Measurements from ENCODE around the gene CAD.
A peak's percentile ranks its signal among the peaks of the same experiment; 100 is the strongest.

Gene CAD

GRCh38 chr2:27231921-27232320 lies 14.8 kb downstream of the CAD start:
- DNase-seq = no peak

GRCh38 chr2:27233341-27233740 lies 16.2 kb downstream of the CAD start:
- DNase-seq = no peak

DNA sequence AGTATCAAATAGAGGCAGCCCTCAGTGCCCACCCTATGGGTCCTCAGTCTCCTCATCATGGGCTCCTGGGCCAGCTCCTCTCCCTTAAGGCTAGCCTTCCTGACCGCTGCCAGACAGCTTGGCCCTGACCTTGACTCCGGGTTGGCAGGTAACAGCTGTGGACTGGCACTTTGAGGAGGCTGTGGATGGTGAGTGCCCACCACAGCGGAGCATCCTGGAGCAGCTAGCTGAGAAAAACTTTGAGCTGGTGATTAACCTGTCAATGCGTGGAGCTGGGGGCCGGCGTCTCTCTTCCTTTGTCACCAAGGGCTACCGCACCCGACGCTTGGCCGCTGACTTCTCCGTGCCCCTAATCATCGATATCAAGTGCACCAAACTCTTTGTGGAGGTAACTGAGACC lies 19.0 kb downstream of the CAD start:
- DNase-seq = no peak

GRCh38 chr2:27236626-27237025 lies 19.5 kb downstream of the CAD start:
- DNase-seq = no peak

- no peak for DNase-seq
Measured at GRCh38 chr2:27237341-27237945, 20.3 kb downstream of the CAD start.

DNA sequence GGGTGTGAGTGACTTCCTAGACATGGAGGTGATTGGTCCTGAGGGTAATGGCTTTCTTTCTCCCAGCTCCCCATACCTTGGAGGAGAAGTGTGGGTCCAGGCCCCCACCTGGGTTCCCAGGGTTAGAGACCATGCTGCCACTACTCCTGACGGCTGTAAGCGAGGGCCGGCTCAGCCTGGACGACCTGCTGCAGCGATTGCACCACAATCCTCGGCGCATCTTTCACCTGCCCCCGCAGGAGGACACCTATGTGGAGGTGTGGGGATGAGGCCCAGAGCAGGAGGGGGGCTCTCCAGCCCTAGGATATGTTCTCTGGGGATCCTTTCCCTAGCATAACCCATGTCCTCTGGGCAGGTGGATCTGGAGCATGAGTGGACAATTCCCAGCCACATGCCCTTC lies 21.8 kb downstream of the CAD start:
- no peak for DNase-seq

DNA sequence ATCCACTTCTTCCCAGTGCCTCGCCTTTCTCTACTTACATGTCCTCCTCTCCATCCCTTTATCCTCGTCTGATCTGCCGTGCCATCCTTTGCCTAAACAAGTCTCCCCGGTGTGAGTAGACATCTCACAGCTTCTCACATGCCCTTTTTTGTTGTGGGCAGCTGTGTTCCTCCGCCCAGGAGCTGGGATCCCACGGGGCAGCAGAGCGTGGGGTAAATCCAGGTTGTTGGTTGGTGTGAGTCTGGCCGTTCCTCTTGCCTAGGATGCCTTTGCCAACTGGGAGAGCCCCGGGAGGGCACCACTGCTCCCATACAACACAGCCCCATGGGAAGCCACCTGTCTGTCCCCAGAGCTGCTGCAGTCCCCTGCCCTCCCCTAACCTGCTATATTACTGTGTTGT lies 23.2 kb downstream of the CAD start:
- no peak for DNase-seq

- DNase-seq = peak; percentile 39
Measured at GRCh38 chr2:27241761-27242613, 24.8 kb downstream of the CAD start.

GRCh38 chr2:27242614-27242951 lies 25.4 kb downstream of the CAD start:
- DNase-seq = no peak

DNA sequence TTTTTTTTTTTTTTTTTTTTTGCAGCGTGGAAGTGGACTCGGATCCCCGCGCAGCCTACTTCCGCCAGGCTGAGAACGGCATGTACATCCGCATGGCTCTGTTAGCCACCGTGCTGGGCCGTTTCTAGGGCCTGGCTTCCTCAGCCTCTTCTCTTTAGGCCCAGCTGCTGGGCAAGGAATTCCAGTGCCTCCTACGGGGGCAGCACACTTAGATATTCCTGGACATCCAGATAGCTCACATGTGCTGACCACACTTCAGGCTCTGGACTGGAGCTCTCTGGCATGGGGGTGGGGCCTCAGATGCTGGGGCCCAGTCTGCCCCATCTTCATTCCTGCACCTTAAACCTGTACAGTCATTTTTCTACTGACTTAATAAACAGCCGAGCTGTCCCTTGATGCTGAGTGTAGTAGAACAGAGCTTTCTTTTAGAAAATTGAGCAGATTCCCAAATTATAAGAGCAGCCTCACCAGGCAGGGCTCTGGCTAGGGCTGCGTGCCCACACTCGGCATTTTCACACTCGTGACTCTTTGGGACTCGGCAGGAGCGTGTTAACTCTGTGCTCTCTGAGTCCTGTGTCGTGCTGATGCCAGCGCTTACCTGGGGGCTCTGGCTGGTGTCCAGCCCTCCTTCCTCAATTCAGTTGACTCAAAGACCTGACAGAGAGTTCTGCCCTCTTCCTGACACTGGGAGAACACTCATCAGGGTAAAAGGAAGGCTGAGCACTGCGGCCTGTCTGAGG lies 26.4 kb downstream of the CAD start:
- DNase-seq = no peak

- DNase-seq = no peak
Measured at GRCh38 chr2:27245116-27245515, 27.9 kb downstream of the CAD start.

DNA sequence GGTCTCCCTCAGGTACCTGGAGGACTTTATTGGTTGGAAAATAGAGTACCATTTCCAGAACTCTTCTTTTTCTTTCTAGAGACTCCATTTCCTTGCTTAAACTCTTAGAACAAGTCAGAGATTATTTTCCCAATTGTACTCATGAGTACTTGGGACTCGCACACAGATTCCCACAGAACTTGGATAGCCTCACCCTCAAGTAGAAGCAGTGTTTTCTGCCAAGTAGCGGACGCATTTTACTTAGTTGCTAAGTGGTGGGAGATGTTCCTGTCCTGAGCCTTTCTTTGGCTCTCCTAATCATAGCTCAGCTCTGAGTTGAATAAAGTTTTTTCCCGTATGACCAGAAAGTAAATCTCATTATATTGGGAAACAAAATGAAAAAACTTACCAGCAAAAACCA lies 28.5 kb downstream of the CAD start:
- no peak for DNase-seq

DNA sequence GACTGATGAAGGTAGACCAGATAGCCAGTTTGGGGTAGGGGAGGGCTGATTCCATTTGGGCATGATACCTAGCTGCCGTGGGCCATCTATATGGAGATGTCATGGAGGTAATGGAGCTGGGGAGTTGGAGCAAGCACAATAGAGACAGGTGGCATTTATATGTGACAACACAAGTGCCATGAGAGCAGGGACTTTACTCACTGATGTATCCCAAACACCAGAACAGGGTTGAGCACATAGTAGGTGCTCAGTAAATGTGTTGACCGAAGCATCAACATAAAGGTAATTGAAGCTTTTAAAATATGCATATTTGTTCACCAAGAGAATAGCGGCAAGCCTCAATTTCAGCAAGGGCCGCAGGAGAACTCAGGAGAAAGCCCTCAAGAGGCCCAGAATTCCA lies 30.7 kb downstream of the CAD start:
- DNase-seq = no peak

DNA sequence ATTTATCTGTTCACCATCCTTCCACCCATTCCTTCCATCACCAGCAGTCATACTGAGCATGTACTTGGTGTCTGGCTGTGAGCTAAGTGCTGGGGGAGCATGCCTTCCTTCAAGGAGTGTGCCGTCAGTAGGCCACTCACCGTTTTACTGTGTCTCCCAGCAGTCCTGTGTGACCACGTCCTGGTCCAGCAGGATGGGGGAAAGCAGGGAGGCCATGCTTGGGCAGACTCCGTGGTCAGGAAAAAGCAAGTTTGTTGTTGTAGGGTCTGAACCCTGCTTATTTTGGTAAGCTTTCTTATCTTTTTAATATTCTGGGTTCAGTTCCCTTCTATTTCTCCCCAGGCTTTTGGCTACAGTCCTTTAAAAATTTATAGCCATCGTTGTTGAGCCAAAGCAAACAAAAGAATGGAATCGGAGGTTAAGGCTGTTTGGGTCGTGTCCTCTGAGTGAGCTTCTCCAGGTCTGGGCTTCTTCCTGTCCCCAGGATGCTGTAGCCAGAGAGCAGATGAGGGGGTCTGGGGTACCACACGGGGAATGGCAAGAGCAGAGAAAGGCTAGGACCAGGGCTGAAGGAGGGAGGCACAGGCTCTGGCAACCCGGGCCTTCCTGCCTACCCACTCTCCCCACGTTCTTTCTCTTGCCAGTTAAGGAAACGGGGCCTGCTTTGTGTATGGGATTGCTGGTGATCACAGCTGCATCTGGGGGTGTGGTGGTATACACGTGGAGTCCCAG lies 32.2 kb downstream of the CAD start:
- no peak for DNase-seq

- DNase-seq = peak; percentile 54
Measured at GRCh38 chr2:27249891-27250651, 32.9 kb downstream of the CAD start.

- DNase-seq = no peak
Measured at GRCh38 chr2:27250652-27251379, 33.6 kb downstream of the CAD start.

GRCh38 chr2:27251766-27252165 lies 34.6 kb downstream of the CAD start:
- DNase-seq = no peak

GRCh38 chr2:27255187-27255586 lies 38.0 kb downstream of the CAD start:
- no peak for DNase-seq

GRCh38 chr2:27255660-27256059 lies 38.5 kb downstream of the CAD start:
- no peak for DNase-seq

DNA sequence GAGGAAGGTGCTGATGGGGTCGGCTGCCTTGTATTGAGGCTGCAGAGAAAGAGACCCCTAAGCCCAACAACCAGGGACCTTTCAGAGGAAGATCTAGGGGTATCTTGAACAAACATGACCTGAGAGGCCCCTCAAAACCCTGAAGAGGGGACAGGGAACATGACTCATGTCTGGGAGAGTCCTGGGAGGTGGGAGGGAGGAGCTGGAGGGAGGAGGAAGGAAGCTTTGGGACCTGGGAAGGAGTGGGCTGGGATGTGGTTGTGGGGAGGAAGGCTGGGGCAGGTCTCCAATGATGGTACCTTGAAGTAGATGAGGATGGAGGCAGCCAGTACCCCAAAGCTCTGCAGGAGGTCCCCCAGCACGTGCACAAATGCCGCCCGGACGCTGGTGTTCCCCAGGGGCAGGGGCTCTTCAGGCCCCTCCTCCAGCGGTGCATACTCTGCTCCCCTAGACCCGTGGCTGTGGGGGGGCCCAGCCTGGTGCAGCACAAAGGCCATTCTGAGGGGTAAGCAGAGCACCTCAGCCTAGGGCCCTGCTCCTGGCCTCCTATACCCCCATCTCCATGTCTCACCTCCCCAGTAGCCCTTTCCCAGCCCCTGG lies 39.8 kb downstream of the CAD start:
- DNase-seq = no peak

GRCh38 chr2:27258051-27258450 lies 40.9 kb downstream of the CAD start:
- DNase-seq = no peak
